ENCODE results near the gene PPP1R3D.
"Not testable (repeated sequence)": the region's sequence is repeated elsewhere in the genome, so short reads cannot be mapped to it uniquely, and the experiment has no call there.

PPP1R3D gene

GRCh38 chr20:59912609-59913008 is 27.5 kb downstream of the PPP1R3D start:
- no peak for DNase-seq

- DNase-seq = no peak
Measured at GRCh38 chr20:59911041-59911440, 29.1 kb downstream of the PPP1R3D start.

GRCh38 chr20:59908855-59909254 is 31.2 kb downstream of the PPP1R3D start:
- no peak for DNase-seq

- DNase-seq = no peak
Measured at GRCh38 chr20:59903621-59904020, 36.5 kb downstream of the PPP1R3D start.

GRCh38 chr20:59902470-59902869 is 37.6 kb downstream of the PPP1R3D start:
- no peak for DNase-seq

- DNase-seq = no peak
Measured at GRCh38 chr20:59895908-59896307, 44.2 kb downstream of the PPP1R3D start.

GRCh38 chr20:59891581-59891980 is 48.5 kb downstream of the PPP1R3D start:
- DNase-seq = no peak

GRCh38 chr20:59890035-59890434 is 50.1 kb downstream of the PPP1R3D start:
- not testable (repeated sequence) for DNase-seq

- DNase-seq = no peak
Measured at GRCh38 chr20:59888050-59888449, 52.1 kb downstream of the PPP1R3D start.

Data from fibroblast of skin of right biceps (primary cell).